Activated B cell treated with CpG ODN at 0.5 μM for 24 hours (primary cell): ENCODE measurements around the gene SLC25A42. TPM values are rescaled to one million over a fixed set of nuclear protein-coding genes. Genes with fewer than 3 reads are reported as not detected.
A peak's percentile ranks its signal among the peaks of the same experiment; 100 is the strongest.

Source experiments
- ATAC-seq: fragments of 200-7000 bp; cut with Tn5 transposase; one replicate; pipeline ENCODE4 v1.10.0; 2021; ENCODE audit warnings: low read depth, mild to moderate bottlenecking, moderate library complexity
- CTCF ChIA-PET: fragments of 350-600 bp; sonication (Branson Sonifier 250); formaldehyde crosslinking; loops from one replicate; lab custom pipeline; 2021; ENCODE audit warnings: antibody characterized with exemption; lab: Charles Lee
- POLR2A ChIA-PET: fragments of 350-600 bp; sonication (Branson Sonifier 250); formaldehyde crosslinking; loops from one replicate; lab custom pipeline; 2021; ENCODE audit warnings: antibody characterized with exemption; lab: Charles Lee
- DNase-seq: peaks from one replicate; pipeline ENCODE4 v3.0.0; 2022
- H3K27ac Mint-ChIP-seq: one replicate; pipeline ENCODE4 v1.8.0; 2020; ENCODE audit warnings: mixed read lengths
- H3K27me3 Mint-ChIP-seq: one replicate; pipeline ENCODE4 v1.8.0; 2021; ENCODE audit warnings: mixed read lengths
- H3K36me3 Mint-ChIP-seq: one replicate; pipeline ENCODE4 v1.8.0; 2021; ENCODE audit warnings: low read depth, mixed read lengths
- H3K4me1 Mint-ChIP-seq: one replicate; pipeline ENCODE4 v1.8.0; 2021; ENCODE audit warnings: mixed read lengths
- H3K4me3 Mint-ChIP-seq: one replicate; pipeline ENCODE4 v1.8.0; 2020; ENCODE audit warnings: mild to moderate bottlenecking, mixed read lengths
- H3K9me3 Mint-ChIP-seq: one replicate; pipeline ENCODE4 v1.8.0; 2020; ENCODE audit warnings: mixed read lengths
- CTCF ChIP-seq: fragments of 200-600 bp; IDR thresholded peaks from one replicate; pipeline ENCODE4 v1.8.0; 2022; ENCODE audit warnings: antibody characterized with exemption, mild to moderate bottlenecking
- intact Hi-C: fragments of 100-400 bp; cut with micrococcal nuclease; formaldehyde crosslinking; loops from one replicate; pipeline ENCODE4 v1.15.1; 2024
- total RNA-seq: library from RNA; stranded (reverse); gene quantifications from 2 replicates; pipeline ENCODE4 v1.2.3, GENCODE V29; 2022

SLC25A42 gene
- total RNA-seq, 1 donor from 2014 or later: 17.5 TPM

- Mint-ChIP-seq H3K4me1 (peaks cover 34% of the 10 kb centered on the region), H3K27ac (no peak overlapping the region), H3K27me3 (no peaks in the 10 kb centered on the region), H3K36me3 (peaks cover 28% of the 10 kb centered on the region), H3K4me3 (no peak overlapping the region), H3K9me3 (no peaks in the 10 kb centered on the region)
- ChIA-PET CTCF (no interaction called here), POLR2A (no interaction called here)
- ATAC-seq (no peak), DNase-seq (no peak)
- intact Hi-C loops: no loop called here
- TF ChIP-seq CTCF: no peak
Measured at GRCh38 chr19:19107654-19108053, 43.9 kb downstream of the SLC25A42 start.

GRCh38 chr19:19109601-19110000 is 45.8 kb downstream of the SLC25A42 start:
- ATAC-seq: no peak
- no peaks in the 10 kb centered on the region for H3K9me3 Mint-ChIP-seq
- H3K36me3 Mint-ChIP-seq: peaks cover 28% of the 10 kb centered on the region
- TF ChIP-seq CTCF: no peak
- no peak for DNase-seq
- no peak overlapping the region for H3K27ac Mint-ChIP-seq
- H3K27me3 Mint-ChIP-seq: no peaks in the 10 kb centered on the region
- no peak overlapping the region for H3K4me3 Mint-ChIP-seq
- CTCF ChIA-PET: no interaction called here
- intact Hi-C loops: no loop called here
- H3K4me1 Mint-ChIP-seq: peaks cover 33% of the 10 kb centered on the region
- POLR2A ChIA-PET: no interaction called here

- Mint-ChIP-seq H3K4me3 (no peak overlapping the region), H3K27ac (no peak overlapping the region), H3K36me3 (peaks cover 23% of the 10 kb centered on the region), H3K4me1 (peaks cover 26% of the 10 kb centered on the region), H3K9me3 (no peaks in the 10 kb centered on the region), H3K27me3 (no peaks in the 10 kb centered on the region)
- ATAC-seq (peak; percentile 60), DNase-seq (no peak)
- ChIA-PET POLR2A (interaction anchor here (1.4 kb wide), 1 partner anchor 43 kb away, joined by 4 read pairs; no protein-coding TSS in a partner anchor), CTCF (no interaction called here)
- intact Hi-C loops: loop anchor here (1.0 kb wide), 1 partner anchor 57 kb away; no protein-coding TSS in a partner anchor
- no peak for TF ChIP-seq CTCF
Measured at GRCh38 chr19:19110410-19111135, 46.8 kb downstream of the SLC25A42 start.

- no peaks in the 10 kb centered on the region for H3K9me3 Mint-ChIP-seq
- peaks cover 23% of the 10 kb centered on the region for H3K4me1 Mint-ChIP-seq
- ATAC-seq (no peak), DNase-seq (no peak)
- peaks cover 19% of the 10 kb centered on the region for H3K36me3 Mint-ChIP-seq
- CTCF ChIA-PET: no interaction called here
- intact Hi-C loops: no loop called here
- POLR2A ChIA-PET: interaction anchor here (1.4 kb wide), 1 partner anchor 44 kb away, joined by 4 read pairs; no protein-coding TSS in a partner anchor
- no peak overlapping the region for H3K4me3 Mint-ChIP-seq
- TF ChIP-seq CTCF: no peak
- H3K27me3 Mint-ChIP-seq: no peaks in the 10 kb centered on the region
- H3K27ac Mint-ChIP-seq: no peak overlapping the region
Measured at GRCh38 chr19:19111136-19111835, 47.5 kb downstream of the SLC25A42 start.

GRCh38 chr19:19111967-19112580 is 48.3 kb downstream of the SLC25A42 start:
- no peak overlapping the region for H3K27ac Mint-ChIP-seq
- intact Hi-C loops: no loop called here
- peaks cover 23% of the 10 kb centered on the region for H3K4me1 Mint-ChIP-seq
- no peak for DNase-seq
- H3K4me3 Mint-ChIP-seq: no peak overlapping the region
- no peaks in the 10 kb centered on the region for H3K27me3 Mint-ChIP-seq
- CTCF ChIA-PET: no interaction called here
- ATAC-seq: no peak
- peaks cover 13% of the 10 kb centered on the region for H3K36me3 Mint-ChIP-seq
- TF ChIP-seq CTCF: no peak
- no peaks in the 10 kb centered on the region for H3K9me3 Mint-ChIP-seq
- POLR2A ChIA-PET: interaction anchor here (1.4 kb wide), 1 partner anchor 44 kb away, joined by 4 read pairs; no protein-coding TSS in a partner anchor
